HUDEP-2 (cell line): ENCODE data around the gene MSH3.
A peak's percentile ranks its signal among the peaks of the same experiment; 100 is the strongest.
"Not testable (repeated sequence)": the region's sequence is repeated elsewhere in the genome, so short reads cannot be mapped to it uniquely, and the experiment has no call there.

Experiments
- DNase-seq, 76 experiments: peaks; one replicate each; lab custom pipeline; 2025; ENCODE audit not compliant: unreplicated experiment in 76 of 76; lab: John Stamatoyannopoulos, UW

The MSH3 gene

GRCh38 chr5:80837679-80838078 lies 183.2 kb downstream of the MSH3 start:
- no peak for DNase-seq

- not testable (repeated sequence) for DNase-seq
These were observed 186.8 kb downstream of the MSH3 start for GRCh38 chr5:80841026-80841797.

DNA sequence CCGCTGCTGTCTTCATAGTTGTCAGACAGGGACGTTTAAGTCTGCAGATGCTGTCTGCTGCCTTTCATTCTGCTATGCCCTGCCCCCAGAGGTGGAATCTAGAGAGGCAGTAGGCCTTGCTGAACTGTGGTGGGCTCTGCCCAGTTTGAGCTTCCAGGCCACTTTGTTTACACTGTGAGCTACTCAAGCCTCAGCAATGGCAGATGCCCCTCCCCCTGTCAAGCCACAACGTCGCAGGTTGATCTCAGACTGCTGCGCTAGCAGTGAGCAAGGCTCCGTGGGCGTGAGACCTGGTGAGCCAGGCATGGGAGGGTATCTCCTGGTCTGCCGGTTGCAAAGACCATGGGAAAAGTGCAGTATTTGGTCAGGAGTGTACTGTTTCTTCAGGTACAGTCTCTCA lies 192.0 kb downstream of the MSH3 start:
- not testable (repeated sequence) for DNase-seq

DNA sequence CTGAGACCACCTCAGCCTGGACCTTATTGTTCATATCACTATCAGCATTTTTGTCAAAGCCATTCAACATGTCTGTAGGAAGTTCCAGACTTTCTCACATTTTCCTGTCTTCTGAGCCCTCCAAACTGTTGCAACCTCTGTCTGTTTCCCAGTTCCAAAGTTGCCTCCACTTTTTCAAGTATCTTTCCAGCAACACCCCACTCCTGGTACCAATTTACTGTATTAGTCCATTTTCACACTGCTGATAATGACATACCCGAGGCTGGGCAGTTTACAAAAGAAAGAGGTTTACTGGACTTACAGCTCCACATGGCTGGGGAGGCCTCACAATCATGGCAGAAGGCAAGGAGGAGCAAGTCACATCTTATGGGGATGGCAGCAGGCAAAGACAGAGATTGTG lies 195.7 kb downstream of the MSH3 start:
- not testable (repeated sequence) for DNase-seq

DNA sequence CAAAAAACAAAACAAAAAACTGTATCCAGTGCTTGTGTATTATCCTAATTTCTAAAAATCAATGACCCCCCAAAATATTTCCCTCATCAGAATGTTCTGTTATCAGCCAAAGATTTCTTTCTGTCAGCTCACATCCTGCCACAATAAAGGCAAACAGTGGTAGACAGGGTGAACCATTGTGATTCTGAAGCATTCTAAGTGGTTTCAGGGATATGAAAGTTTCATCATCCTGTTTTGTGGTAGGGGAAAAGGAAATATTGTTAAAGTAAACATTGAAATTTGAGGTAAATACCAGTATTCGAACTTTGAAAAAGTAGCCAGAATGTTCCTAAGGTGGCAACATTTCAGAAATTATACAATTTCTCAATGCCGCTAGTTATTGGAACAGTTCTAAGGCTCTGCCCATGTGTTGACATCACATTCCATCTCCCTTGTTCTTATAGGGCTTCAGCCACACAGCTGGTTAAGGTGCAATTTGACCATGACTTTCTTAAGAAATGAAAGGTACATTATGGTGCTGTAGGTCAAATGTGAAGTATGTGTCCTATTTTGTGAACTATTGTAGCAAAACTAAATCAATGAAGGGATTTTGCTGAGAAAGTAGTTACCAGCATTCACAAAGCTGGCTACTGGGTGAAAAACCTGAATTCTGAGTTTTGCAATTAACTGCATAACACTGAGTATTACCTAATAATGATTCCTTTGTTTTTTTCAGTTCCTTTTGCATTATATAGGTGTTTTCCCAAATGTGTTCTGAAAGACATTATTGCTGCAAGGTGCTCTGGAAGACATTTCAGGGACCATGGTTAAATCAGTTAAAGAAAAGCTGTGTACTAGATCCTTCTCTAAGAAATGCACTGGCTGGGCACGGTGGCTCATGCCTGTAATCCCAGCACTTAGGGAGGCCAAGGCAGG lies 198.1 kb downstream of the MSH3 start:
- no peak for DNase-seq

GRCh38 chr5:80853413-80853812 lies 199.0 kb downstream of the MSH3 start:
- no peak for DNase-seq

DNA sequence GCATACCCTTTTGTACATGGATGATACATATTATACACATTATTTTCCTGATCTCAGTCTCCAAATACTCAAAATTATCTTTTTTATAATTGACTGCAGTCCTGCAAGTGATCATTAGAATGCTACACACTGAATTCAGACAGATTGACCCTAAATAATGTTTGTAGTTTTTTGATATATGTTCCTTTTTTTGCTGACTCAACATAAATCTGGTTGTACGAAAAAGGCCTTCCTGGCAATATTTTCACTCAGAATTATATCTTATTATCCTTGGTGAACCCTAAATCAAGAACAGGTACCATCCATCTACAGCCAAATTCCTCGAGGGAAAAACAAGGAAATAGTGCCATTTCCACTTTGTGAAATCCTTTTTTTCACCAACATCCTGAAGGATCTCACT lies 200.1 kb downstream of the MSH3 start:
- no peak for DNase-seq

GRCh38 chr5:80860924-80861613 lies 206.6 kb downstream of the MSH3 start:
- no peak for DNase-seq

GRCh38 chr5:80863708-80864107 lies 209.3 kb downstream of the MSH3 start:
- DNase-seq, result no peak

DNA sequence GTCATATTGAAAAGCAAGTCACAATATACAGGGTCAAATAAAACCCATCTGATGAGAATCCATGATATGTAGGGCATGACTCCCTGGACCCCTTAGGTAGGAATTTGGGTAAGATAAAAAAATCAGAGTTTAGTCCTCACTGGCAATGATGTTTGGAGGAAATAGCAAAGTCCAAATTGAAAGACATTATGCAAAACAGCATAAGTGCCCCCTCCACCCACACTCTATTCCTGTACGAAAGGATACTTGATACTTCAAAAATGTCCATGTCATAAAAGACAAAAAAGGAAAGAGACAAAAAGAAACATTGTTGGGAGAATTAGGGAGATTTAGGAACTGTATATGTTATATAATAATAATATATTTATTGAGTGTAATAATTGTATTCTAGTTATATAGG lies 209.7 kb downstream of the MSH3 start:
- no peak for DNase-seq

DNA sequence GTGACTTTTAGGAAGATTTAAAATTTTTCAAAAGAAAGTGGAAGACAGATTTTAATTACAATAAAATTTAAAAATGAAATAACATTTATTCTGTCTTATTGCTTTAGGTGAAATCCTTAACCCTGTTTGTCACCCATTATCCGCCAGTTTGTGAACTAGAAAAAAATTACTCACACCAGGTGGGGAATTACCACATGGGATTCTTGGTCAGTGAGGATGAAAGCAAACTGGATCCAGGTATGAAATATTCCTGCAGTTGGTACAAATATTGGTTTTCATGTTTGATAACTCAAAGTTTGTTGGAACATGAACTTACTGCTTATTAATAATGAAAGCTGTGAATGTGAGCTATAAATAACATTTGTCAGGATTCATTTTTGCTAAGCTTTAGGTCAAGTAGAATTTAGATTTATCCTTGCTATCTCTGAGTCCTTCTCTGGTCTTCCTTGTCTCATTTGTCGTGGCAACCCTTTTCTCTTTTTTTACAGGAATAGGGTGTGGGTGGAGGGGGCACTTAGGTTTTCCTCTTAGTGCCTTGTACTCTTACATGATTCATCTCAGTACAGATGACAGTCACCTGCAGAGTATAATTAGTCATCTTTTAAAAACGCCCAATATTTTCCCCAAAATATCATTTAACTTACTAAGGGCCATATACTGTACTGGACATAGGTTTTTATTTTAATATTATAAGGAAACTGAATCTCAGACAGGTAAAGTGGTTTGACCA lies 210.4 kb downstream of the MSH3 start:
- no peak for DNase-seq

DNA sequence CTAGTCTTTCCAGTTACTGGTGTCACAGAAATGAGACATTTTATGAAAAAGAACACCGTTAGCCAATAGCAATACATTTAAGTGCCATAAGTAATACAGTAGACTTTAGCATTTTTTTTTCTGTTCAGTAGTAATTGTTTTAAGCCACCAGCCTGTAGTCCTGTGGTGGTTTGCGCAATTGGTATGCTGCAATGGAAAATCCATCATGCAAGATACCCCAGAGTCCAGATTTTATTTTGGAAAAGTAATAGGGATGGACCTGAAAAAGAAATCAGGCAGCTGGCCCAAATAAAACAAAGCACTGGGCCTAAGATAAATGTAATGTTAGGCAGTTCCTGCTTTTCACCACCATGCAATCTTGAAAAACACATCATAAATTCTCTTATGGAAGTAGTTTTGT lies 211.1 kb downstream of the MSH3 start:
- DNase-seq, result no peak

DNA sequence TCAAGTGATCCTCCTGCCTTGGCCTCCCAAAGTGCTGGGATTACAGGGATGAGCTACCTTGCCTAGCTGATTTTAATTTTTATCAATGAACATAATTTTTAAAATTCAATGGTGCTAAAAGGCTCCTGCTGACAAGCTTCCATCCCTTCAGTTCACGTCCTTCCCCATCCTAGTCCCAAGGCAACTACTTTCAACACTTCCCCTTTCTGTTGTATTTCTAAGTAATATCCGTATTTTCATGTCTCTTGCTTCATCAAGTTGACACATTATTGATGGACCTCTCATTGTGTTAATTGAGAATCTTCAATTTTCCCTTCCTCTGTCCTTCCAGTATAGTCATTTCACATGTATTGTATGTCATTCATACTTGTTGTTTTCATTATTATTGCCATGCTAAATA lies 211.9 kb downstream of the MSH3 start:
- DNase-seq, result no peak

DNA sequence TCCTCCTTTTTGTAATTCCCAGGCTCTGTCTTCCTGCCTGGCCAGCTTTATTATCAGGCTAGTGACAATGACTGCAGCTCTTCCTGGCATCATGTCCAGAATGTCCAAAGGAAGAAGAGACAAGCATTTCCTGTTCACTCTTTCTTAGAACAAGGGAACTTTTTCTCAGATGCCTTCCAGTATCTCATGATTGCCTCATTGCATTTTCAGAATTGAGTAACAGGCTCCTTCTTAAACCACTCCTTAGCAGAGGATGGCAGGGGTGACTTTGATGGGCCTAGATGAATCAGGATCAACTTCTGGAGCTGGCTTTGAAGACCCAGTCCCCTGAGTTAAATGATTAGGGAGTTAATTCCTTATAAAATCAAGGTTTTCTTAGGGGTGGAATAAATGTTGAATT lies 212.8 kb downstream of the MSH3 start:
- DNase-seq, result no peak

- no peak for DNase-seq
These were observed 216.0 kb downstream of the MSH3 start for GRCh38 chr5:80870442-80870841.

DNA sequence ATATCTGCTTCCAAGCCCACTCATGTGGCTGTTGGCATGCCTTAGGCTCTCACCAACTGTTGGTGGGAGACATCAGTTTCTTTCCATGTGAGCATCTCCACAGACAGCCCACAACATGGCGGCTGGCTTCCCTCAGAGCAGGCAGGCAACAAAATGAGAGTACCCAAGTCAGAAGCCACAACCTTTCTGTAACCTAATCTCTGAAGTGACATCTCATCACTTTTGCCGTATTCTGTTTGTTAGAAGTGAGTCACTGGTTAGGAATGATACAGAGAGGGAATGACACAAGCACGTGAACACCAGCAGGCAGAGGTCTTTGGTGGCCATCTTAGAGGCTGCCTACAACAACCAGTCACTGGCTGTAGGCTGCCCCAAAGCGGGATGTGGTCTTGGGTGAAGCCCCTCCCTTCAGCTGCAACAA lies 217.1 kb downstream of the MSH3 start:
- DNase-seq, result no peak

GRCh38 chr5:80874162-80874561 lies 219.7 kb downstream of the MSH3 start:
- DNase-seq, result peak in 3 of 76 experiments; percentile 2 to 8 (median 5)

GRCh38 chr5:80877592-80877991 lies 223.1 kb downstream of the MSH3 start:
- DNase-seq, result no peak

- no peak for DNase-seq
These were observed 227.3 kb downstream of the MSH3 start for GRCh38 chr5:80881726-80882125.

DNA sequence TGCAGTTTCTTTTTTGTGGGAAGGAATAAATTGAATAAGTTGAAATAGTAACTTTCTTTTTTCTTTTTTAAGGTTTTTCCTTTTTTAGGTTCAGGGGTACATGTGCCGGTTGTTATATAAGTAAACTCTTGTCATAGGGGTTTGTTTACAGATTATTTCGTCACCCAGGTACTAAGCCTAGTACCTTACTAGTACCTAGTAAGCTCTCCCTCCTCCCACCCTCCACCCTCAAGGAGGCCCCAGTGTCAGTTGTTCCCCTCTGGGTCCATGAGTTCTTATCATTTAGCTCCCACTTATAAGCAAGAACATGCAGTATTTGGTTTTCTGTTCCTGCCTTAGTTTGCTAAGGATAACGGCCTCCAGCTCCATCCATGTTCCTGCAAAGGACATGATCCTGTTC lies 228.9 kb downstream of the MSH3 start:
- not testable (repeated sequence) for DNase-seq
